ENCODE measurements around the gene PPIL1.

PPIL1 gene

DNA sequence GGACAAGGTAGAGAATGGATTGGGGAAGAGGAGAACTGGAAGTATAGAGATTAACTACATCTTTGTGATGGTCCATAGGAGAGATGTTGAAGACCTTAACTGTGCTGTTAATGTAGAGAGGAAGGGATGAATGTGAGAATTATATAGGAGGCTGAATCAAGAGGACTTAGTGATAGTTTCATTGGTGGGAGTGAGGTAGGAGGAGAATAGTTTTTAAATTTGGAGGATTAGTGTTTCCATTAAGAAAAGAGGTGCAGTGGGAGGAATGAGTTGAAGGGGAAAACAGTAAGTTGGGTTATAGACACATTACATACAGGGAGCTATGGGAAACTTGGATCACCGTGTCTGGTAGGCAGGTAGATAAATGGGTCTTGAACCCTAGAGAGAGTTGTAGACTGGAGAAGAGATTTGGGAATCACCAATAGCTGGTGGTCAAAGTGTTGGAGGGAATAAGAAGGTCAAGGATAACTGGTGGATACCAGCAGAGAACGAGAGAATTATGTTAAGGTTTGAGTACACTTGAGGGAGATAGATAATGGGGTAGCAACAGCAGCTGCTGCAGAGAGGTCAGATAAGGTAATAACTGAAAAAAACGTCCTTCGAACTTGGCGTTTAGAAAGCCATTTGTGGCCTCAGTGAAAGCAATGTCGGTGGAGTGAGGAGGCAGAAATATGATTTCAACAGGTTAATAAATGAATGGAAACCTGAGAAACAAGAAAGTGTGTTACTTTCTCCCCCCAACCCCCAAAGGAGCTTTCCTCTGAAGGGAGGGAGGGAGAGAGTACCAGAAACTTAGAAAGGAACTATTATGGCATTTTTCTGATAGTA, 14.3 kb upstream of the PPIL1 start:
- DNase-seq (ENCODE audit: low read depth in 2 of 2), result no peak

DNA sequence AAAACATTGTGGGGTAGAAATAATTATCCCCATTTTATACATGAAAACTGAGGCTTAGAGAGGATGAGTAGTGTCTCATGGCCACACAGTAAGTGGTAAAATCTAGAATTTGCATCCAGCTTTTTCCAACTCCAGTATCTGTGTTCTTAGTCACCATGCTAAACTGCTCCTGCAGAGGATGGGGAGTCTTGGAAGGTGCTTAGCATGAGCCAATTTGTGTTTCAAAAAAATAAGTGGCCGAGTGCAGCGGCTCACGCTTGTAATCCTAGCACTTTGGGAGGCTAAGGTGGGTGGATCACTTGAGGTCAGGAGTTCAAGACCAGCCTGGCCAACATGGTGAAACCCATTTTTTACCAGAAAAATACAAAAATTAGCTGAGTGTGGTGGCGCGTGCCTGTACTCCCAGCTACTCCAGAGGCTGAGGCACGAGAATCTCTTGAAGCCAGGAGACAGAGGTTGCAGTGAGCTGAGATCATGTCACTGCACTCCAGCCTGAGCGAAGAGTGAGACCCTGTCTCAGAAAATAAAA, 13.6 kb upstream of the PPIL1 start:
- no peak for DNase-seq (ENCODE audit: low read depth in 2 of 2)

DNA sequence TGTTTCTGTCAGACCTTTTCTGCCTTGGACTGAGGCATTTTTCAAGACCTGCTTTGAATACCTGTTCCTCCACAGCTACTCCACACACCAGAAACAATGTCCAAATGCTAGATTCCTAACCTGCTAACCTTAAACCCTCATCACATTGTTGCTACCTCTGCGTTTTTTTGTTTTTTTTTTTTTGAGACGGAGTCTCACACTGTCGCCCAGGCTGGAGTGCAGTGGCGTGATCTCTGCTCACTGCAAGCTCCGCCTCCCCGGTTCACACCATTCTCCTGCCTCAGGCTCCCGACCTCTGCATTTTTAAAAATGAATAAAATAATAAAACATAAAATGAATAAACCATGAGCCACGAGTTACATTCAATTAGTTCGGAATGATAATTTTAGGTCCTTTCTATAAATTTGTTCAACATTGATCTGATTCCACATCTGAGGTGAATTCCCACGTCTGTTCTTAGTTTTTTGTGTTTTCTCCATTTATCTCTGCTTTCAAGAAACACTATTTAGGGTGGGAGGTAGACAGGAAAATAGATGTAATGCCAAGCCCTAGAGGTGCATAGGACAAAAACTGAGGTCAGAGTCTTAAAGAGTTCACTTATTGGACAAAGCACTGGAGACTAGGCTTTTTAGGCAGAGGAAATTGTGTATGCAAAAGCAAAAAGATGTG, 12.5 kb upstream of the PPIL1 start:
- no peak for DNase-seq (ENCODE audit: low read depth in 2 of 2)

DNA sequence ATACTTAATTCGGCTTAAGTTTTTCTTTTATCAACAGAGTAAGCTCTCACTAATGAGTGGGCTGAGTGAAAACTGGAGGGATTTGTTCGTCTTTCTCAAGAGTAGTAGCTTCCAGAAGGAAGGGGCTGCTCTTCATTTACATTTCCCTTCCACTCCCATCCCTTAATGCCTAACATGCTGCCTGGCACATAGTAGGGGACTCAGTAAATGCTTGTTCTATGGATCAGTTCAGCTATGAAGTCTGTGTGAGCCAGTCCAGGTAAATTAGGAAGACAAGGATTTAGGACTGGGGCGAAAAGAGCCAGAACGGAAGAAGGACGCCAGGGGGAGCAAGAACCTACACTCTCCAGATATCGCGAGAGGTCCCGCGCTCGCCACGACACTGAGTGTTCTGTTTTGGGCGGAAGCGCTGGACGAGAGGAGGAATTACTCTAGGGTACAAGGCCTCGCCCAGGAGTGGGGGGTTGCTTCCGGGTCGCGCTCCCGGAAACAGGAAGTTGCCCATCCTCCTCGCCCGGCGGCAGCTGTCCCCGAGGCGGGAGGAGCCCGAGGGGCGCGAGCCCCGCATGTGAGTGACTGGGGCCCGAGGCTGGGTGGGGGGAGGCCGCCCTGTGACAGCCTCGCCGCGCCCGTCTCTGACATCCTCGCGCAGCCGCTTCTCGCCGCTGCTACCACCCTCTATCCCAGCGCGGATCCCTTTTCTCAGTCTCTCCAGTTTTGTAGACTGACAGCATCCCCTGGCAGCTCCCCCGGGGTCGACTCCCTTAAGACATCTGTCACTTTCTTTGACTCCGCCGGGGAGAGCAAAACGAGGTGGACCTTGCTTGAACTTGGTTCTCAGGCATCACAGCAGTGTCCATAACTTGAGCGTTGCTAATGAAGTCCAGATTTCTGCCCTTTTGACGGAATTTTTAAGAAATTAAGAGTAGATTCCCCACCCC, 11.1 kb upstream of the PPIL1 start, which contains the start of gene C6orf89:
C6orf89 (plus strand) TSS at position 492 of the 941 bp plus-strand sequence. CDS start 13,493 bp downstream, outside the sequence.
- DNase-seq (ENCODE audit: low read depth in 2 of 2), result peak; percentile 92 to 96

DNA sequence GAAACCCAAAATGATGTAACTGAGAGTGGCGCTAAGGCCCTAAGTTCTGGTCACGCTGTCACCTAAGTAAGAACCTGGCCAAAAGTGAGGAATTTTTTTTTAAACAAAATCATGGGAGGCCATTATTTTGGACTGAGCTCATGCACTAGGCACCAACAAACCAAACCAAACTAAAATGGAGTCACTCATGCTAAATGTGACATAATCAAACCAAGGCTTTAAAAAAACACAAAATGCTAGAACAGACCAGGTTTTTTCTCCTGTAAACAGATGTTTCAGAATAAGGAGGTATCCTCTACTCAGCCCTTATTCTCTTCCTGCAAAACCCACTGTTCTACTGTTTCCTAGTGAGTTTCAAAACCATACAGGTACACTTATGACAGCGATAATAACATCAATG, 10.0 kb upstream of the PPIL1 start:
- no peak for DNase-seq (ENCODE audit: low read depth in 2 of 2)

DNA sequence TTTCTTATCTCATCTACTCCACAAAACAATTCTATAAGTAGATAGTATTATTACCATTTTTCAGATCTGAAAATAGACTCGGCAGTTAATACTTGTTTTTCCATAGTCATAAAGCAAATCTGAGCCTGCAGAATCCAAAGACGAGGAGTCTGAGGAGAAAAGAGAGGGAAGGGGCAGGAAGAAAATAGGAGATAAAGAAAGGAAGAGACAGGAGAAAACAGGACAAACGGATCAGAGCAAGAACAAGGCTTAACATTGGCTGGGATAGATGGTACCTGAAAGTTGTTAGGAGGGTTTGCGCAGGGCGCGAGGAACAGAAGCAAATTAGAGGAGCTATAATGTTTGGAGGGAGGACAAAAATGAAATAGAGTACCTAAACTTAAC, 639 bp upstream of the PPIL1 start:
- DNase-seq (ENCODE audit: low read depth in 2 of 2), result no peak

DNA sequence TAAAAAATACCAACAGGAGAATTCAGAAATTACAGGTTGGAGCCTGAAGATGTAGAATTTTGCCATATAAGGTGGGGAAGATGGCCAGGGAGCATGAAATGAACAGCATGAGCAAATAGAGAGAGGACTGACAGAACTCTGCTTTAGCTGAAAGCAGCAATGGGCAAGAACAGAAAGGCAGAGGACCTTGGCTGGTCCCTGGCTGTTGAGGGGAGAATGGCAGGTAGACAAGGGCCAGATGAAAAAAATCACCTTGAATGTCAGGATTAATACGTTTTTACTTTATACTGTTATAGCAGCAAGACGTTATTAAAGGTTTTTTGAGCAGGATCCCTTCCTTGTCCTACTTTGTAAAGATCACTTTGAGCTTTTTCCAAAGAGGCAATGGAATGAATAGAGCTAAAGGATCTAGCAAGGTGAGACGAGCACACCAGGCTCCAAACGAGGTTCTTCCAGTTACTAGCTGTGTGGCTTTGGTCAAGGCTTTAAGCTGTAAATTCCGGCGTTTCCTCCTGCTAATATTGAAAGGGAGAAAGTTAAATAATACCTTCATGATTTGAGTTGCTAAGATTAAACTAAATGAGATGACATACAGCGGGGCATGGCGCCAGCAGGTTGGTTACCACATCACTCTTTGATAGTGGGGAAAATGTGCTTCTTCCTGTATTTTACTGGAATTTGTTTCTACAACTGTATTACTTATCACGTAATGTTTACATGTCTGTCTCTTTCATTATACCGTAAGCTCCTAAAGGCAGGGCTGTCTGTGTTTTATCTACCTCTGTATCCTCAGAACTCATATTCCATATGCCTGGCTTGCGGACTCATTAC, 776 bp downstream of the PPIL1 start:
- no peak for DNase-seq (ENCODE audit: low read depth in 2 of 2)

DNA sequence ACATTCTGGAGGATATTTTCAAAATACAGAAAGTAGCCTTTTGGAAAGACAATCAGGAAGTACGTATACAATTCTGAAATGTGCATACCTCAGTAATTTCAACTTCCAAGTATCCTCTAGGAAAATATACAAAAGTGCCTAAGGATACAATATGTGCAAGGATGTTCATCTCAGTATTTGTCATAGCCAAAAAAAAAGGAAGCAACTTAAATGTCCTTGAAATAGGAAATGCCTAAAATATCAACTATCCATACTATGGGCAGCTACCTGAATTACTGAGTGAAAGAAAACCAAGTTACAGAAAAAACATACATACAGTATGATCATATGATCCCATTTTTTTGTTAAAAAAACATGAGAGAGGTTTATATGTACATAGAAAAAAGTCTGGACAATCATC, 1.5 kb downstream of the PPIL1 start:
- no peak for DNase-seq (ENCODE audit: low read depth in 2 of 2)

DNA sequence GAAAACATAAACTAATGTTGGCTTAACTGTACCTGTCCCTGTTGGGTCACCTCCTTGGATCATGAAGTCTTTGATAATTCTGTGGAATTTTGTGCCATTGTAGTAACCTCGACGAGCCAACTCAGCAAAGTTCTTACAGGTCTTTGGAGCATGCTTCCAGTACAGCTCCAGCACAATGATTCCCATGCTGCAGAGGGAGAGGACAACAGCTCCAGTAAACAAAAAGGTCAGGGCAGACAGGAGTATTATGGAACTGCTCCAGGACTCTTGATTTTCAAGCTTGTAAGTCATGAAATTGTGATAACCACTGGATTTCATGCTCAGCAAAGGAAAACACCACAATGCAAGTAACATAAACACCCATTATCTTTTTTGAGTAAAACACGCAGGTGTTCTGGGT, 2.9 kb downstream of the PPIL1 start:
- DNase-seq (ENCODE audit: low read depth in 2 of 2), result no peak

DNA sequence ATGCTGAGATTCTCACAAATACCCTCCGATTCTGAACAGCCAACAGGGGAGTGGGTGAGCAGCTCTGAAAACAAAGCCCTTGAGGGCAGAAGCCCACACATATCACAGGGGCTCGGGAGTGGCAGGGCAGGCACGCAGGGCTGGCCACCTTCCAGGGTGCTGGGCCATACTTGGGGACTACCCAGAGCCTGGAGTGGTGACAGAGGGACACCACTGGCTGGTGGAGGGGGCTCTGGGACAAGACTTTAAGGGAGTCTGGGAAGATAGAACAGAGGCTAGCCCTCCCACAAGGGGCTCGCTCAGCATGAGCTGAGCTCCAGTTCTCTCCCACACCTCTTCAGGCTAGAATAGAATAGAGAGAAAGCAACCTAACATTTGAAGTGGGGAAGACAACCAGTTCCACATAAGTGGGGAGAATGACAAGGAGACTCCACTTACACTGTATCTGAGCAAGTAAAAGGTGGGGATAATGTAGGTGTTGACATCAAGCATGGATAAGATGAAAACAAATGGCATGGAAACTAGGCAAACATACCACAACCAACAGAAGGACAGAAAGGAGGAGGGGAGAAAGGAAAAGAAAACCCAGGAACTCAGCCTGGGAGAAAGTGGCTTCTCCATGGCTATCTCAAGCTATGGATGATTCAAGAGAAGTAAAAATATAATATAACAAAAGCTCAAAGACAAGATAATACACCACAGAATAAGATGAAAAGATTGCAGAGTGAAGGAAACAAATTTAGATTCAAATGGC, 7.0 kb downstream of the PPIL1 start:
- DNase-seq (ENCODE audit: low read depth in 2 of 2), result no peak

DNA sequence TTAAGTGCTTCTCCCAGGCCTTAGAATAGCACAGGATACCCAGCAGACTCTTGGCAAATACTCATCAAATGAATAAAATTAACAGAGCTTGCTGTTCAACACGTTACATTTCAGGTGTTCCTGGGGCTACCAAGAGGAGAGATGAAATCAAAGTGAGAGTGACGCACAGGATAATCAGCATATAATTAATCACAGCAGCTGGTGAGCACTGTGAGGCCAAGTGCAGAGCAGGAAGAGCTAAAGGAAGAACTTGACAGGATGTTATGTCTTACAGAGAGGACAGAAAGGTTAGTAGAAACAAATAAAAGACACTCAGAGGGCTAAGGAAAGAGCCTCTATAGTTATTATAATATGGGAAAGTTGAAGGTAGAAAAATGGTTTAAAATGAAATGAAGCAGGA, 8.8 kb downstream of the PPIL1 start:
- no peak for DNase-seq (ENCODE audit: low read depth in 2 of 2)

DNA sequence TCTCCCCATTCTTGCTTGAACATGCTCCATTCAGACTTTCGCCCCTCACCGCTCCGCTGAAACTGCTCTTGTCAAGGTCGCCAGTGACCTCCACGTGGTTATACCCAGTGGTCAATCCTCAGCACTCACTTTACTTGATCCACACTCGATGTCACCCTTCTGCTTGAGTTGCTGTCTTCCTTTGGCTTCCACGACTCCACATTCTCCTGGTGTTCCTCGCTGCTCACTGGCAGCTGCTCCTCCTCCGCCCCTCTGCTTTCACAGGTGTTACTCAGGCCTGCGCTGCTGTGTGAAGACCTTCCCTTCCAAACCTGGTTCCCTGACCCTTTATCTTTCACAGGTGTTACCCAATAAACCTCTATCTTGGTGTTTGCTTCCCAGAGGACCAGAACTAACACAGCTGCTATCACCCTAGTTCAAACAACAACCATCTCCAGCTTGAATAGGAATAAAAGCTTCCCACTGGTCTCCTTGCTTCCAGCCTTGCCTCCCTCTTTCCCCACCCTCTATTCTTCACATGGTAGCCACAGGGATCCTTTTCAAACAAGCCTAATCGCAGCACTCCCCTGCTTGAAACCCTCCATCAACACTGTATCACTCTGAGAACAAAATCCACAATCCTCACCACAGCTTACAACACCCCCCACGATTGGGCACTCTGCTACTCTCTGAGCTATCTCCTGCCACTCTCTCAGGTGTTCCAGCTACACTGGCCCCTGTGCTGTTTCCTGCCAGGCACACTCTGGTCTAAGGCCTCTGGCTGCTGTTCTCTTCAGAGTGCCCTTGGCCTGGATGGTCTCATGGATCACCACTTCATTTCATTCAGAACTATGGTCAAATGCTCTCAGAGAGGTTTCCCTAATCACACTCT, 10.7 kb downstream of the PPIL1 start:
- DNase-seq (ENCODE audit: low read depth in 2 of 2), result no peak

DNA sequence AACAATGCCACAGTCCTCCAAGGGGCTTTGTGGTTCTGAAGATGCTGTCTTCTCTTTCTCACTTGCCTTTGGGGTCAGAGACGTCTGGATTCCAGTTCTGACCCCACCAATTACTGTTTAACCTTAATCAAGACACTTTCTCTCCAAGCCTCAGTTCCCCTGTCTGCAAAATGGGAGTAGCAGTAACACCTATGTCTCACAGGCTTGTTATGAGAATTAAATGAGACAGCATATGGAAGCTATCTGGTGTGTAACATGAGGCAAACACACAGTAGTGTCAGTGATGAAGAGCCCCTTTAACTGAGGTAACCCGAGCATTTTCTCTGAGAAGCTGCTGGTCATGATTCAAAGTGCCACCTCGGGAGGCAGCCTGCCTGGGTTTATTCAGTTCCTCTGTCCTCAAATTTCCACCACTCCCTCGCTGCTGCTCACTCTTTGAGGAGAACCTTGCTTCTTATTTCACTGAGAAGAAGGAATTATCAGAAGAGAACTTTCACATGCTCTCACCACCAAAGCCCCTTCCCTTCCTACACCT, 11.7 kb downstream of the PPIL1 start:
- no peak for DNase-seq (ENCODE audit: low read depth in 2 of 2)

DNA sequence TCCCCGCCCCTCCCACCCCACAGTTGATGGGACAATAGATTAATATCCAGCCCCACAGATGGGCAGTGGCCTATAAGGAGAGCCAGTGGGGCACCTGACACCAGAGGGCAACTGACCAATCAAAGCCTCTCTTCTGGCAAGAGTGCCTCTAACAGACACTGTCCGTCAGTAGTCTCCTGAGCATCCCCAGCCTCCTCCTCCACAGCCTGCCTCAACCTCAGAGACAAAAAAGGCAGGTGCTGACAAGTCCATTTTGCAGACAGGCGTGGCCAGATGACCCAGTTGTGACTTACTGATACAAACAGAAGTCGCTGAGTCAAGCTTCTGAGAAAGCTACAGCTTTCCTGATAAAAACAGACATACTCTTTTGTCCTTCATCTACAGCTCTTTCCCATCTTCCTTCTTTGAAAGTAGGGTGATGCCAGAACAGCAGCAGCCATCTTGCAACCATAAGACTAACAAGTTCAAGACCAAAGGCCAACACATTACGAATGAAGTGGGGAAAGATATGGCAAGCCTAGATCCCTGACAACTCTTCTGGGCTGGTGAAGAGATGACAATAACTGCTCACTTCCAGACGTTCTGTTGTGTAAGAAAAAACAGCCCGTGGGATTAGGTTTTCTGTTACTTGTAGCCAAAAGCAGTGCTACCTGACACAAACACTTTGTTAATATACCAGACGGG, 12.3 kb downstream of the PPIL1 start:
- DNase-seq (ENCODE audit: low read depth in 2 of 2), result no peak

DNA sequence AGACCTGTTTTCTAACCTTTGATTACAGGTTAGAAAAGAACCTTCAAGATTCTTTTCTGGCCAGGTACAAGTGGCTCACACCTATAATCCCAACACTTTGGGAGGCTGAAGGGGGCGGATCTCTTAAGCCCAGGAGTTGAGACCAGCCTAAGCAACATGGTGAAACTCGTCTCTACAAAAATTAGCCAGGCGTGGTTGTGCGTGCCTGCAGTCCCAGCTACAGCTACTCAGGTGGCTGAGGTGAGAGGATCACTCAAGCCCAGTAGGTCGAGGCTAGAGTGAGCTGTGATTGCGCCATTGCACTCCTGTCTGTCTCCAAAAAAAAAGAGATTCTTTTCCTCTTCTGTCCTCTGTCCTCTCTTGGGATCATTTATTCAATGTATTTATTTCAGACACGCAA, 14.5 kb downstream of the PPIL1 start:
- no peak for DNase-seq (ENCODE audit: low read depth in 2 of 2)

DNA sequence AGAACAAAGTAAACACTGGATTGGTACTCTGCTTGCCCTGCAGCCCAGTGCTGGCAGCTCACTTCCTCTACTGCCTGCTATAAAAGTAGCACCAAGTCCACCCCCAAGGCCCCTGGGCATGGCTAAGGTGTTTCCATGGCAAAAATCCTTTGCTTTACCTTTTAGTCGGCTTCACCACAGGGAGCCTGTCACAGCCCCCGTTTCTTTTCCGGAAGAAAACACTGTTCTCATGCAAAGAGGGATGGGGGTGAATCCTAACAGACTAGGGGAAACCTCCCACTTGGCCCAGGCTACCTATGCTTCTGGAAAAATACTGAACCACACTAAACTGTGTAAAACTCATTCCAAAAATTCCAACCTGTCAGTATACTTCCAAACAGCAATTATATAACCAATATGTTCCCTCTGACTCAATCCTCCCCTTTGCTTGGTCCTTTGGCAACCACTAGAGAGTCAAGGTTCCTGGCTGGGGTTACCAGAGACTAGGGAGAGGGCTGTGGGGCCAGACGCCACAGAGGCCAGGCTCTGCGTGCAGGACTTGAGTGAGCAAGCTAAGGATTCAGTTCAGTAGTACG, 16.1 kb downstream of the PPIL1 start:
- no peak for DNase-seq (ENCODE audit: low read depth in 2 of 2)

DNA sequence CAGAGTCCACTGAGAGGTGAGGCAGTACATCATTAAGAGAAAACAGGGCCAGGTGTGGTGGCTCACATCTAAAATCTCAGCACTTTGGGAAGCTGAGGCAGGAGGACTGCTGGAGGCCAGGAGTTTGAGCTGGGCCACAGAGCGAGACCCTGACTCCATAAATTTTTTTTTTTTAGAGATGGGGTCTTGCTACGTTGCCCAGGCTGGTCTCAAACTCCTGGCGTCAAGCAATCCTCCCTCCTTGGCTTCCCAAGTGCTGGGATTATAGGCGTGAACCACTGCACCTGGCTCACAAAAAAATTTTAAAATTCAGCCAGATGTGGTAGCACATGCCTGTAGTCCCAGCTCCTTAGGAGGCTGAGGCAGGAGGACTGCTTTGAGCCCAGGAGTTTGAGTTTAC, 17.3 kb downstream of the PPIL1 start:
- no peak for DNase-seq (ENCODE audit: low read depth in 2 of 2)

DNA sequence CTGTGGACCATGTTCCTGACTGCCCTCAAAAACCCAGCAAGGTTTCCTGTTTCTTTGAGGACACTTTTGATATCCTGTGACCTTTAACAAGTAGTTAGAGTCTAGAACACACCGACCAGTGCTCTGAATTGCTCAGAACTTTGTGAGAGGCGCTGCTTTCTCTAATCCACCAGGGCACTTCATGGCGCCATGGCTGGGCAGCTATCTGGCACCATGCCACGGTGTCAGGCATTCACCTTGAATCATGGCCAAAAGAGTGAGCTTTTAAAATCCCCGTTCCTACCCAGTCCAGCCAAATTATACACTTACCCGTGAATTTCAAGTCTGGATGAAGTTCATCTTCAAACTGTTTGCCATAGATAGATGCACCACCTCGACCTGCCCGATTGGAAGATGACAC, 18.3 kb downstream of the PPIL1 start:
- DNase-seq (ENCODE audit: low read depth in 2 of 2), result no peak

Measured in activated CD8-positive, alpha-beta memory T cell treated with anti-CD3 and anti-CD28 coated beads for 4 hours (primary cell).